GM12878 (cell line): Measurements from ENCODE around the gene FAM81A. TPM values are rescaled to one million over a fixed set of nuclear protein-coding genes. Genes with fewer than 3 reads are reported as not detected.

ENCODE experiments used
- ATAC-seq: fragments of 200-7000 bp; cut with Tn5 transposase; 3 replicates; pipeline ENCODE4 v1.9.1; 2020; ENCODE audit warnings: mild to moderate bottlenecking, moderate library complexity
- BruUV-seq: library from RNA; stranded (reverse); fragments of 400-500 nt; replicated peaks from 2 replicates; lab custom pipeline; 2021; lab: Mats Ljungman, UMichigan
- CTCF ChIA-PET: fragments of 300-600 bp; sonication (Branson Sonifier 250); formaldehyde crosslinking; extraction: SDS; loops from one replicate; lab custom pipeline; 2021; ENCODE audit warnings: inconsistent platforms; lab: Yijun Ruan, JAX
- POLR2A ChIA-PET: fragments of 350-600 bp; formaldehyde crosslinking; extraction: SDS; loops from one replicate; lab custom pipeline; 2021; ENCODE audit warnings: inconsistent platforms; lab: Charles Lee
- RAD21 ChIA-PET: fragments of 300-600 bp; sonication (Branson Sonifier 250); formaldehyde crosslinking; loops from one replicate; lab custom pipeline; 2023; ENCODE audit warnings: antibody characterized with exemption; ENCODE audit not compliant: unreplicated experiment; lab: Charles Lee
- SMC1A ChIA-PET: fragments of 300-600 bp; sonication (Branson Sonifier 250); formaldehyde crosslinking; loops from one replicate; lab custom pipeline; 2023; ENCODE audit not compliant: unreplicated experiment, uncharacterized antibody; lab: Charles Lee
- DNase-seq: peaks from one replicate; pipeline ENCODE4 v3.0.0-alpha.2; 2011; ENCODE audit warnings: low read depth, low spot score
- FAIRE-seq: peaks from 3 replicates; lab custom pipeline; 2011; peaks lifted over from hg19 to GRCh38; lab: Jason Lieb, UNC
- H2AFZ ChIP-seq: 2 replicates; pipeline ENCODE4 v1.6.0; 2011; ENCODE audit warnings: low read depth, low read length, control low read depth; ENCODE audit not compliant: control insufficient read depth
- H3K27ac ChIP-seq: 2 replicates; pipeline ENCODE4 v1.5.1; 2011; ENCODE audit warnings: control low read depth; ENCODE audit not compliant: control insufficient read depth, insufficient read depth
- H3K27me3 ChIP-seq, 2 experiments: replicated peaks in 1 of 2; 2 replicates each; pipeline versions ENCODE4 v1.6.0 to v1.6.1; 2011; ENCODE audit warnings: low read length in 1 of 2; ENCODE audit not compliant: control insufficient read depth in 2 of 2, insufficient read depth in 2 of 2
- H3K36me3 ChIP-seq, 2 experiments: 2 replicates each; pipeline ENCODE4 v1.5.1; 2011; ENCODE audit warnings: low read length in 1 of 2; ENCODE audit not compliant: control insufficient read depth in 2 of 2, insufficient read depth in 2 of 2
- H3K4me1 ChIP-seq: 2 replicates; pipeline ENCODE4 v1.6.1; 2011; ENCODE audit warnings: mild to moderate bottlenecking, low read length, moderate library complexity, mixed read lengths; ENCODE audit not compliant: control insufficient read depth, insufficient read depth
- H3K4me2 ChIP-seq: 2 replicates; pipeline ENCODE4 v1.6.0; 2011; ENCODE audit warnings: control low read depth; ENCODE audit not compliant: control insufficient read depth, insufficient read depth
- H3K4me3 ChIP-seq: fragments of 200-600 bp; sonication (generic); 2 replicates; pipeline ENCODE4 v1.5.1; 2016
- H3K79me2 ChIP-seq: 2 replicates; pipeline ENCODE4 v1.6.0; 2011; ENCODE audit warnings: low read length; ENCODE audit not compliant: control insufficient read depth, insufficient read depth
- H3K9ac ChIP-seq: 2 replicates; pipeline ENCODE4 v1.8.0; 2011; ENCODE audit warnings: low read length, control low read depth, mixed read lengths; ENCODE audit not compliant: control insufficient read depth, insufficient read depth
- H3K9me3 ChIP-seq: replicated peaks from 3 replicates; pipeline ENCODE4 v1.5.1; 2011; ENCODE audit warnings: mild to moderate bottlenecking, low read length; ENCODE audit not compliant: control insufficient read depth, insufficient read depth
- H4K20me1 ChIP-seq: 2 replicates; pipeline ENCODE4 v1.6.0; 2011; ENCODE audit not compliant: control insufficient read depth, insufficient read depth
- BMI1 ChIP-seq: fragments of 450-650 bp; IDR thresholded peaks from 2 replicates; pipeline ENCODE4 v1.6.1; 2016; ENCODE audit warnings: mild to moderate bottlenecking, moderate library complexity, borderline replicate concordance
- CBFB ChIP-seq: IDR thresholded peaks from 2 replicates; pipeline ENCODE4 v1.6.1; 2016; ENCODE audit warnings: antibody characterized with exemption, low read depth
- CREM ChIP-seq: IDR thresholded peaks from 2 replicates; pipeline ENCODE4 v1.6.1; 2014; ENCODE audit warnings: antibody characterized with exemption, low read depth
- GATAD2B ChIP-seq: fragments of 450-650 bp; conservative IDR thresholded peaks from 2 replicates; pipeline ENCODE4 v1.6.1; 2017; ENCODE audit warnings: low read depth, mild to moderate bottlenecking, moderate library complexity
- KDM1A ChIP-seq: fragments of 200-600 bp; sonication (generic); IDR thresholded peaks from 2 replicates; pipeline ENCODE4 v1.6.1; 2016; ENCODE audit warnings: borderline replicate concordance
- POLR2A ChIP-seq: IDR thresholded peaks from 2 replicates; pipeline ENCODE4 v1.6.1; 2011; ENCODE audit warnings: low read depth, mild to moderate bottlenecking, low read length
- RAD21 ChIP-seq: IDR thresholded peaks from 2 replicates; pipeline ENCODE4 v1.6.1; 2011; ENCODE audit warnings: mild to moderate bottlenecking, low read depth, low read length, moderate library complexity; ENCODE audit not compliant: insufficient read depth
- STAT1 ChIP-seq: fragments of 450-650 bp; conservative IDR thresholded peaks from 2 replicates; pipeline ENCODE4 v1.6.1; 2014; ENCODE audit warnings: antibody characterized with exemption, mild to moderate bottlenecking
- TARDBP ChIP-seq: IDR thresholded peaks from 2 replicates; pipeline ENCODE4 v1.6.1; 2016; ENCODE audit warnings: borderline replicate concordance
- YY1 ChIP-seq: IDR thresholded peaks from 2 replicates; pipeline ENCODE4 v1.6.1; 2011; ENCODE audit warnings: low read depth, mild to moderate bottlenecking, low read length
- WGBS: methylation state at CpG from one replicate; pipeline ENCODE4 v1.1.6; 2016; ENCODE audit warnings: low lambda C conversion rate; ENCODE audit not compliant: insufficient replicate concordance, insufficient coverage; ENCODE audit errors: missing lambda C conversion rate; 5-methylcytosine and 5-hydroxymethylcytosine counted together
- in situ Hi-C: fragments of 300-500 bp; cut with MboI; formaldehyde crosslinking; loops from 9 replicates; pipeline ENCODE4 v1.14.3; 2018; ENCODE audit warnings: mixed read lengths
- intact Hi-C: fragments of 100-400 bp; cut with micrococcal nuclease; formaldehyde crosslinking; loops from one replicate; pipeline ENCODE4 v1.14.2; 2022; ENCODE audit not compliant: unreplicated experiment
- polyA plus RNA-seq, 11 experiments: library from polyadenylated mRNA; depleted of rRNA in 4 of 11; unstranded in 6 of 11; stranded (reverse) in 5 of 11; fragments of >200 nt; fragmentation: Nextera tagmentation in 4 of 11; fragmentation: Illumina TruSeq in 1 of 11; extraction: Ambion mirVana in 4 of 11; extraction: Trizol in 1 of 11; gene quantifications; 1 replicate in 1 of 11; 2 replicates in 10 of 11; pipeline versions ENCODE4 v1.2.1 to v1.2.3, GENCODE V29; 2011 to 2016; ENCODE audit warnings: inconsistent platforms in 2 of 11, missing spikeins in 2 of 11, low read depth in 1 of 11
- total RNA-seq, 4 experiments: library from RNA; depleted of rRNA in 3 of 4; stranded (reverse); fragments of >200 nt in 3 of 4; fragmentation: Illumina TruSeq in 1 of 4; extraction: Trizol in 1 of 4; gene quantifications; 2 replicates each; pipeline versions ENCODE4 v1.2.1 to v1.2.3, GENCODE V29; 2013 to 2021
- TF ChIP-seq, protein P1 (sequence below): fragments of 450-650 bp; IDR thresholded peaks from 2 replicates; pipeline ENCODE4 v1.6.1; 2016; ENCODE audit warnings: mild to moderate bottlenecking, moderate library complexity, borderline replicate concordance
- TF ChIP-seq, protein P2 (sequence below): fragments of 450-650 bp; IDR thresholded peaks from 2 replicates; pipeline ENCODE4 v1.6.1; 2017; ENCODE audit warnings: borderline replicate concordance

FAM81A gene
- total and polyA plus RNA-seq, 10 of the 15 experiments (the other 5 are each of a cell fraction or from before 2014, with no cell fraction given): 0.18 to 34.5 (median 16.2) TPM

DNA sequence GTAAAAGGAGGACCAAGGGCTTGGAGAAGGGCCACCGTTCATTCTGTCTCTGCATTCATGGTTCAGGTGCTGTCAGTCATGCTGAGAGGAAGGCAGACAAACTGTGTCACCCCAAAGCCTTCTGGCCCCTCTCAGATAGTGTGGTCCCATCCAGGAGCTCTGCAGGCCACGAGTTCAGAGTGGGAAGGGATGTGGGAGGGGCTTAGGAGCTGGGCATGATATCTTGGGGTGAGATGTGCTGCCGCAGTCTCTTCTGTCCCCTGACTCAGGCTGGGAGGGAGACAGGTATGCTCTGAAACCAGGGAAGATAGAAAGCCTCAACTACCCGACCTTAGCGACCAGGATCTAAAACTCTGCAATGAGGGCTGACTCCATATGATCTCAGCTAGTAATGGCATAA lies 45.7 kb upstream of the FAM81A start (continued):
- TF ChIP-seq, protein P1, sequence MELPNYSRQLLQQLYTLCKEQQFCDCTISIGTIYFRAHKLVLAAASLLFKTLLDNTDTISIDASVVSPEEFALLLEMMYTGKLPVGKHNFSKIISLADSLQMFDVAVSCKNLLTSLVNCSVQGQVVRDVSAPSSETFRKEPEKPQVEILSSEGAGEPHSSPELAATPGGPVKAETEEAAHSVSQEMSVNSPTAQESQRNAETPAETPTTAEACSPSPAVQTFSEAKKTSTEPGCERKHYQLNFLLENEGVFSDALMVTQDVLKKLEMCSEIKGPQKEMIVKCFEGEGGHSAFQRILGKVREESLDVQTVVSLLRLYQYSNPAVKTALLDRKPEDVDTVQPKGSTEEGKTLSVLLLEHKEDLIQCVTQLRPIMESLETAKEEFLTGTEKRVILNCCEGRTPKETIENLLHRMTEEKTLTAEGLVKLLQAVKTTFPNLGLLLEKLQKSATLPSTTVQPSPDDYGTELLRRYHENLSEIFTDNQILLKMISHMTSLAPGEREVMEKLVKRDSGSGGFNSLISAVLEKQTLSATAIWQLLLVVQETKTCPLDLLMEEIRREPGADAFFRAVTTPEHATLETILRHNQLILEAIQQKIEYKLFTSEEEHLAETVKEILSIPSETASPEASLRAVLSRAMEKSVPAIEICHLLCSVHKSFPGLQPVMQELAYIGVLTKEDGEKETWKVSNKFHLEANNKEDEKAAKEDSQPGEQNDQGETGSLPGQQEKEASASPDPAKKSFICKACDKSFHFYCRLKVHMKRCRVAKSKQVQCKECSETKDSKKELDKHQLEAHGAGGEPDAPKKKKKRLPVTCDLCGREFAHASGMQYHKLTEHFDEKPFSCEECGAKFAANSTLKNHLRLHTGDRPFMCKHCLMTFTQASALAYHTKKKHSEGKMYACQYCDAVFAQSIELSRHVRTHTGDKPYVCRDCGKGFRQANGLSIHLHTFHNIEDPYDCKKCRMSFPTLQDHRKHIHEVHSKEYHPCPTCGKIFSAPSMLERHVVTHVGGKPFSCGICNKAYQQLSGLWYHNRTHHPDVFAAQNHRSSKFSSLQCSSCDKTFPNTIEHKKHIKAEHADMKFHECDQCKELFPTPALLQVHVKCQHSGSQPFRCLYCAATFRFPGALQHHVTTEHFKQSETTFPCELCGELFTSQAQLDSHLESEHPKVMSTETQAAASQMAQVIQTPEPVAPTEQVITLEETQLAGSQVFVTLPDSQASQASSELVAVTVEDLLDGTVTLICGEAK: no peak
- TF ChIP-seq, protein P2, sequence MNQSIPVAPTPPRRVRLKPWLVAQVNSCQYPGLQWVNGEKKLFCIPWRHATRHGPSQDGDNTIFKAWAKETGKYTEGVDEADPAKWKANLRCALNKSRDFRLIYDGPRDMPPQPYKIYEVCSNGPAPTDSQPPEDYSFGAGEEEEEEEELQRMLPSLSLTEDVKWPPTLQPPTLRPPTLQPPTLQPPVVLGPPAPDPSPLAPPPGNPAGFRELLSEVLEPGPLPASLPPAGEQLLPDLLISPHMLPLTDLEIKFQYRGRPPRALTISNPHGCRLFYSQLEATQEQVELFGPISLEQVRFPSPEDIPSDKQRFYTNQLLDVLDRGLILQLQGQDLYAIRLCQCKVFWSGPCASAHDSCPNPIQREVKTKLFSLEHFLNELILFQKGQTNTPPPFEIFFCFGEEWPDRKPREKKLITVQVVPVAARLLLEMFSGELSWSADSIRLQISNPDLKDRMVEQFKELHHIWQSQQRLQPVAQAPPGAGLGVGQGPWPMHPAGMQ: no peak
- TF ChIP-seq, all 136 proteins: peak for 0

DNA sequence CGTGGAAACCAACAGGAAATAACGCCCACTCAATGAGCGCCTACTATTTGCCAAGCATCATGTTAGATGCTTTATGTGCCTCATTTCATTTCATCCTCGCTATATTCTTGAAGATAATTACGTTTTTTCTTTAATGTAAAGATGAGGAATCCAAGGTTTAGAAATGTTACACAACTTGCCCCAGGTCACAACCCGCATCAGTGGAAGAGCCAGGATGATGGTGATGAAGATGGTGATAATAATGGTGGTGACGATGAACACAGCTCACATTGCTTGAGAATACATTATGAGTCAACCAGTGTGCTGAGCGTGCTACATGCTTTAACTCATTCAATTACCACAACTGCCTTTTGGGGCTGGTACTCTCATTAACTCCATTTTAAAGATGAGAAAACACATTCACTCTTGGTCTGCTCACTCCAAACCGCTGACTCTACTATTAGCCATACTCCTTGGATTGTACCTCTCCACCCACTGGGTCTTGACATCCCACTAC lies 43.8 kb upstream of the FAM81A start:
- no peaks in the 10 kb centered on the region for H4K20me1 ChIP-seq
- H3K9ac ChIP-seq: no peak overlapping the region
- no peak for FAIRE-seq
- no peaks in the 10 kb centered on the region; the same call in 1 of the 2 replicates for H3K79me2 ChIP-seq
- H3K9me3 ChIP-seq: no peaks in the 10 kb centered on the region
- ATAC-seq: no peak
- TF ChIP-seq CBFB (no peak), CREM (no peak), RAD21 (no peak), TARDBP (no peak), KDM1A (no peak), GATAD2B (no peak), BMI1 (no peak), STAT1 (no peak), POLR2A (no peak), YY1 (no peak)
- H3K27ac ChIP-seq: no peak overlapping the region
- CTCF ChIA-PET: interaction anchor here (0.5 kb wide), 1 partner anchor 389 kb away, joined by 3 read pairs; no protein-coding TSS in a partner anchor
- SMC1A ChIA-PET: interaction anchor here (0.8 to 1.6 kb wide), 3 partner anchors 15 to 22 kb away, joined by 3 to 5 read pairs (median 5); partner anchors contain the start of gene MYO1E
- RAD21 ChIA-PET: interaction anchor here (6.6 kb wide), 1 partner anchor 17 kb away, joined by 78 read pairs; no protein-coding TSS in a partner anchor
- no peak for DNase-seq
- H3K27me3 ChIP-seq: no peaks in the 10 kb centered on the region
- in situ Hi-C loops (no loop called here), intact Hi-C loops (no loop called here)
- H3K4me3 ChIP-seq: no peak overlapping the region
- no peak overlapping the region for H3K4me2 ChIP-seq
- no peak overlapping the region for H2AFZ ChIP-seq
- H3K36me3 ChIP-seq: no peaks in the 10 kb centered on the region
- no TSS peak for BruUV-seq
- 70% methylated on average over 9 of the region's 9 CpGs for WGBS
- H3K4me1 ChIP-seq: peaks cover 16% of the 10 kb centered on the region
- POLR2A ChIA-PET: no interaction called here
